ENCODE results near the gene COL24A1. TPM values are rescaled to one million over a fixed set of nuclear protein-coding genes. Genes with fewer than 3 reads are reported as not detected.

The COL24A1 gene
- total and polyA plus RNA-seq, 2 experiments from 2014 or later, result 0.22 to 0.23 TPM

DNA sequence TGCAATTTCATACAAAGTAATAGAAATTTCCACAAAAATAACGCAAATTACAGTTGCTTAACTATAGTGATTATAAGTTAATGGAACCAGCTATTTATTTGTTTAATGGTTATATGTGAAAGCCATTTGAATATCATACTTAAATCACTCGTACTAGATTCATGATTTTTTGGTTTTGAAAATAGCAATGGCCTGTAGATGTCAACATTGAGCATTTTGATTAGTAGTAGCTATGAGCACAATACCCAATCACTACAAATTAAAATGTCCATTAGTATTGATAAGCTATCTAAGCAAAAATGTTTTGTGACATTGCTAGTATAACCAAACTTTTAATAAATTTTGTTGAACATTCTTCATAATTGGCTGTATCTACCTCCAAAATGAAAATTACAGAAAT is 10.0 kb downstream of the COL24A1 start:
- Histone ChIP-seq H3K4me3 (no peak overlapping the region), H3K9ac (no peak overlapping the region), H2AFZ (no peak overlapping the region), H3K4me2 (ENCODE audit: unreplicated experiment) (no peak overlapping the region), H3K27ac (no peak overlapping the region), H3K79me2 (ENCODE audit: insufficient read depth) (no peaks in the 10 kb centered on the region), H4K20me1 (ENCODE audit: insufficient read depth) (no peaks in the 10 kb centered on the region), H3K9me3 (ENCODE audit: low read depth) (no peaks in the 10 kb centered on the region), H3K9me2 (ENCODE audit: insufficient read depth) (no peaks in the 10 kb centered on the region), H3K36me3 (ENCODE audit: low read depth) (no peaks in the 10 kb centered on the region), H3F3A (ENCODE audit: insufficient read depth) (peaks cover 15% of the 10 kb centered on the region), H3K27me3 (replicated peaks; ENCODE audit: insufficient read depth) (no peaks in the 10 kb centered on the region), H3K4me1 (ENCODE audit: insufficient read depth) (peaks cover 15% of the 10 kb centered on the region)
- TF ChIP-seq EZH2 (IDR thresholded peaks at IDR 0.05; ENCODE audit: insufficient read depth, poor library complexity, severe bottlenecking), result no peak
- TF ChIP-seq EZH2phosphoT487 (IDR thresholded peaks at IDR 0.05; ENCODE audit: insufficient read depth, low read depth), result no peak
- in situ Hi-C loops (cut with MboI), result no loop called here
- DNase-seq, result no peak
- 67 to 70% methylated on average over 2 of the region's 2 CpGs for WGBS, 2 experiments (ENCODE audit: low coverage in 1 of 2, low lambda C conversion rate in 2 of 2, missing lambda C conversion rate in 2 of 2)

DNA sequence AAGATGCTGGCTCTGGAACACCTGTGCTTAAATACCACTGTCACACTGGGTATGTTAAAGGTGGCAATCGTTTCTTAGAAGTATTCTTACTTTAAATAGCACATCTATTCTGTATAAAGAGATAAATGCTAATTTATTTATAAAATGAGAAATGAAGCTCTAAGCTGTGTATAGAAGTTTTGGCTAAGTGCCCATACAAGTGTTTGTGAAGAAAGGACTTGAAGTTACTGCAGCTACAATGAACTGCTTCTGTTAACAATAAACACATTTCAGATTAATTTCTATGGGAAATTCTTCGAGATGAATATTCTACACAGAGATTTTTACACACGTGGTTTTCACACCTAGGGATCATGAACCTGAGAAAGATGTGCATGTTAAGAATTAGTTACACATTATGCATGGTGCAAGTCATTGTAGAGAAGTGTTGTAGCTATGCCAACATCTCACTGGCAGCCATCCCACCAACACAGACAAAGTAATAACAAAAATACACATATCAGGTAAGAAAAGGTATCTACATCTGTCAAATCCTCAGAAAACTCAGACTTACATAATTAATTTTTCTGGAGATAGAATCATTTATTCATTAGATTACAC is 16.2 kb downstream of the COL24A1 start:
- no peak overlapping the region for H3K27ac ChIP-seq
- H3K4me2 ChIP-seq (ENCODE audit: unreplicated experiment), result no peak overlapping the region
- no peaks in the 10 kb centered on the region for H3K9me3 ChIP-seq (ENCODE audit: low read depth)
- H3K9ac ChIP-seq, result no peak overlapping the region
- TF ChIP-seq EZH2phosphoT487 (IDR thresholded peaks at IDR 0.05; ENCODE audit: insufficient read depth, low read depth), result no peak
- no peak for TF ChIP-seq EZH2 (IDR thresholded peaks at IDR 0.05; ENCODE audit: insufficient read depth, poor library complexity, severe bottlenecking)
- no peaks in the 10 kb centered on the region for H4K20me1 ChIP-seq (ENCODE audit: insufficient read depth)
- no peak overlapping the region for H2AFZ ChIP-seq
- peaks cover 5% of the 10 kb centered on the region for H3F3A ChIP-seq (ENCODE audit: insufficient read depth)
- no peaks in the 10 kb centered on the region for H3K36me3 ChIP-seq (ENCODE audit: low read depth)
- no peaks in the 10 kb centered on the region for H3K9me2 ChIP-seq (ENCODE audit: insufficient read depth)
- no peak overlapping the region for H3K4me3 ChIP-seq
- 10% methylated on average over 3 of the region's 3 CpGs for WGBS, 2 experiments (ENCODE audit: low coverage in 1 of 2, low lambda C conversion rate in 2 of 2, missing lambda C conversion rate in 2 of 2)
- H3K4me1 ChIP-seq (ENCODE audit: insufficient read depth), result peaks cover 10% of the 10 kb centered on the region
- H3K79me2 ChIP-seq (ENCODE audit: insufficient read depth), result no peaks in the 10 kb centered on the region
- DNase-seq, result no peak
- in situ Hi-C loops (cut with MboI), result no loop called here
- H3K27me3 ChIP-seq (replicated peaks; ENCODE audit: insufficient read depth), result no peaks in the 10 kb centered on the region

DNA sequence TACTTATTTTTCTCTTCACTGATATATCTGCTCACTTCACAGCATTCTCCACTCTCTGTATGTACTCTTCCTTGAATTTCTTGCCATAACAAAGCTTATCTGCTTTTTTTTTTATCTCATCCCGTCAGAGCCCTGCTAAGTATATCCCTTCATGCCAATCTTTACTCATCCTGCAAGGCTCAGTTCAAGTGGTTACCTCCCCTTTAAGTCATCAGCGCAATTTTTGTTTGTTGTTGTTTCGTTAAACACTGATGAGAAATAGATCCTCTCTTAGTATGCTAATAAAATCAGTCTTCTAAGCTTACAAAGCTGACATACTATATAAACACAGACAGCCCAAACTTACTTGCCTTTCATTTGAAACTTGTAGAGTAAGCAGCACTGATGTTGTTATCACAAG is 17.8 kb downstream of the COL24A1 start:
- Histone ChIP-seq H2AFZ (no peak overlapping the region), H3K79me2 (ENCODE audit: insufficient read depth) (no peaks in the 10 kb centered on the region), H3K4me2 (ENCODE audit: unreplicated experiment) (no peak overlapping the region), H3K4me1 (ENCODE audit: insufficient read depth) (peaks cover 10% of the 10 kb centered on the region), H4K20me1 (ENCODE audit: insufficient read depth) (no peaks in the 10 kb centered on the region), H3K9ac (no peak overlapping the region), H3K9me3 (ENCODE audit: low read depth) (no peaks in the 10 kb centered on the region), H3K36me3 (ENCODE audit: low read depth) (no peaks in the 10 kb centered on the region), H3F3A (ENCODE audit: insufficient read depth) (peaks cover 5% of the 10 kb centered on the region), H3K27ac (no peak overlapping the region), H3K9me2 (ENCODE audit: insufficient read depth) (no peaks in the 10 kb centered on the region), H3K27me3 (replicated peaks; ENCODE audit: insufficient read depth) (no peaks in the 10 kb centered on the region), H3K4me3 (no peak overlapping the region)
- no peak for DNase-seq
- in situ Hi-C loops (cut with MboI), result no loop called here
- TF ChIP-seq EZH2phosphoT487 (IDR thresholded peaks at IDR 0.05; ENCODE audit: insufficient read depth, low read depth), result no peak
- no peak for TF ChIP-seq EZH2 (IDR thresholded peaks at IDR 0.05; ENCODE audit: insufficient read depth, poor library complexity, severe bottlenecking)
- WGBS, 2 experiments (ENCODE audit: low coverage in 1 of 2, low lambda C conversion rate in 2 of 2, missing lambda C conversion rate in 2 of 2), result 75 to 76% methylated on average over 3 of the region's 3 CpGs

DNA sequence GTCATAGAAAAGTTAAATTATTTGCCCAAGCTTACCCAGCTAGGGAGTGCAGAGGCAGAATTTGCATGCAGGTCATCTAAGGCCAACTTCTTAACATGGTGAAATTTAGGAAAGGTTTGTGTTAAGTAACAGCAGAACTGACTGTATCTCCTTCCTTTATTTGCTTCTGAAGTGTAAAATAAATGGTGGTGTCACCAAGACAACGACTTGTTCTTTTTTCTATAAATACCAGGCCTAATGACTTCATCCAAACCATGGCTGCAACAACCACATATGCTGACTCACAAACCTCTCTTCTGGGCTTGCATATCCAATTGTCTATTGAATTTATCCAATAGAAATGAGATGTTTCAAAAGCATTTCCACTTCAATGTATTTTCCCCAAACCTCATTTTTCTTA is 19.1 kb downstream of the COL24A1 start:
- peak; percentile 90 for DNase-seq
- Histone ChIP-seq H4K20me1 (ENCODE audit: insufficient read depth) (no peaks in the 10 kb centered on the region), H3K9ac (peak overlapping the region; percentile 8; the same call in 1 of the 2 replicates), H3K4me2 (ENCODE audit: unreplicated experiment) (peak overlapping the region; percentile 3), H3K9me3 (ENCODE audit: low read depth) (no peaks in the 10 kb centered on the region), H3K4me3 (no peak overlapping the region), H3K27me3 (replicated peaks; ENCODE audit: insufficient read depth) (no peaks in the 10 kb centered on the region), H3K27ac (peak overlapping the region; percentile 70), H3F3A (ENCODE audit: insufficient read depth) (peaks cover 5% of the 10 kb centered on the region), H3K4me1 (ENCODE audit: insufficient read depth) (peaks cover 10% of the 10 kb centered on the region), H3K36me3 (ENCODE audit: low read depth) (no peaks in the 10 kb centered on the region), H3K9me2 (ENCODE audit: insufficient read depth) (no peaks in the 10 kb centered on the region), H2AFZ (peak overlapping the region; percentile 3; the same call in 1 of the 2 replicates), H3K79me2 (ENCODE audit: insufficient read depth) (no peaks in the 10 kb centered on the region)
- in situ Hi-C loops (cut with MboI), result no loop called here
- WGBS, 2 experiments (ENCODE audit: low coverage in 1 of 2, low lambda C conversion rate in 2 of 2, missing lambda C conversion rate in 2 of 2), result 0% methylated on average over 1 of the region's 1 CpG
- TF ChIP-seq EZH2phosphoT487 (IDR thresholded peaks at IDR 0.05; ENCODE audit: insufficient read depth, low read depth) (no peak), EZH2 (IDR thresholded peaks at IDR 0.05; ENCODE audit: insufficient read depth, poor library complexity, severe bottlenecking) (no peak)
